ENCODE results near the gene CACNB2. TPM values are rescaled to one million over a fixed set of nuclear protein-coding genes. Genes with fewer than 3 reads are reported as not detected.

Gene CACNB2
- total RNA-seq, 1 donor from 2014 or later: 16.1 TPM

GRCh38 chr10:18334116-18334867 is 194.1 kb downstream of the CACNB2 start:
- DNase-seq (ENCODE audit: low spot score): peak; percentile 6

GRCh38 chr10:18340496-18341051 is 200.3 kb downstream of the CACNB2 start:
- DNase-seq (ENCODE audit: low spot score): peak; percentile 70

GRCh38 chr10:18341055-18341454 is 200.8 kb downstream of the CACNB2 start:
- no peak for DNase-seq (ENCODE audit: low spot score)

DNA sequence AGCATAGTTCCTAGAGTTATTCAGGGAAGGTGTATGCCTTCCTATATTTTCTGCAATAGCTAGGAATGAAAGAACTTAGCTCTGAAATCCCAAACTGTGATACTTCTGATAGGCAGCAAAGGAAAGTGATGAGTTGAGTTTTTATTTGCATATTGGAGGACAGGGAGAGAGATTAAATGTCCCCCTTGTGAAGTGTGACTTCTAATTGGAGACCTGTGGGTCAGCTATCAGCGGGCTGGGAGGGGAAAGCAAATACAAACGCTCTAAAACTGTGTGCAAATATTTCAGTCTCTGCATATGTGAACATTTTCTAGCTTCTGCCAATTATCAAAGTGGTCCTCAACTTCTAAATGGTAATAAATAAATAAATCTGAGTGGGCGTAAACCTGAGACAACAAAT is 203.3 kb downstream of the CACNB2 start:
- no peak for DNase-seq (ENCODE audit: low spot score)

DNA sequence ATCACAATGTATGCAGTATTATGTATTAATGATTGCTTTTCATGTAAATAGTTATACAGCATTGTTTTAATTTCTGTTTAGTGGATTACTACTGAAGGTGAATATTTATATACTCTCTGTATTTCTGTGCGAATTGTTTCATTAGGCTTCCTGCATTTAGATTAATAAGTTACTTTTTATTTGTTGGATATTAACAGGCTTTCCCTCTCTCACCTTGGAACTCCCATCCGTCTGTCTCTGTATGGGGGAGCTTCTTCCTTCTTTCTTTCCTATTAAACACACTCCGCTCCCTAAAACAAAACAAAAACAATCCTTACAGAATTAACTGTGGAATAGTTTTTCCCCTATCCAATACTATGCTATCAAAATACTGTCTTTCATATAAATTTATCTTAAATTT is 205.1 kb downstream of the CACNB2 start:
- DNase-seq (ENCODE audit: low spot score): no peak

GRCh38 chr10:18350340-18350739 is 210.1 kb downstream of the CACNB2 start:
- no peak for DNase-seq (ENCODE audit: low spot score)

- no peak for DNase-seq (ENCODE audit: low spot score)
These were observed 211.2 kb downstream of the CACNB2 start for GRCh38 chr10:18351421-18351820.

- DNase-seq (ENCODE audit: low spot score): no peak
These were observed 212.0 kb downstream of the CACNB2 start for GRCh38 chr10:18352175-18352574.

DNA sequence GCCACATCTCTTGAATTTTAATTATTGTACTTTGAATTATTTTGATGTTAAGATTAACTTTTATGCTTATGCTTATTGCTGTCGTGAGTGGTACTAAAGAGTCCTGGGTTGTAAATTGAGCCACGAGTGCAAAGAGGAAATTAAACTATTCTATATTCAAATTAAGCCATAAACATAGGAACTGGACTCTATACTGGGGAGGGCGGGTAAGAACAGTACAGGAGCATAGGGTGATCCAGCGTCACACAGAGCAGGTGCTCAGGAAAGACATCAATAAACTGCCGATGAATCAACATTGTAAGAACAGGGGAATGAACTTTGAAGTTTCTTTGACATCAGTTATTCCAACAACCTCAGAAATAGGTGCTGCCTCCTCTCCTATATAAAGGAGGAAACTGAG is 219.6 kb downstream of the CACNB2 start:
- DNase-seq (ENCODE audit: low spot score): no peak

GRCh38 chr10:18362892-18363291 is 222.7 kb downstream of the CACNB2 start:
- DNase-seq (ENCODE audit: low spot score): no peak

DNA sequence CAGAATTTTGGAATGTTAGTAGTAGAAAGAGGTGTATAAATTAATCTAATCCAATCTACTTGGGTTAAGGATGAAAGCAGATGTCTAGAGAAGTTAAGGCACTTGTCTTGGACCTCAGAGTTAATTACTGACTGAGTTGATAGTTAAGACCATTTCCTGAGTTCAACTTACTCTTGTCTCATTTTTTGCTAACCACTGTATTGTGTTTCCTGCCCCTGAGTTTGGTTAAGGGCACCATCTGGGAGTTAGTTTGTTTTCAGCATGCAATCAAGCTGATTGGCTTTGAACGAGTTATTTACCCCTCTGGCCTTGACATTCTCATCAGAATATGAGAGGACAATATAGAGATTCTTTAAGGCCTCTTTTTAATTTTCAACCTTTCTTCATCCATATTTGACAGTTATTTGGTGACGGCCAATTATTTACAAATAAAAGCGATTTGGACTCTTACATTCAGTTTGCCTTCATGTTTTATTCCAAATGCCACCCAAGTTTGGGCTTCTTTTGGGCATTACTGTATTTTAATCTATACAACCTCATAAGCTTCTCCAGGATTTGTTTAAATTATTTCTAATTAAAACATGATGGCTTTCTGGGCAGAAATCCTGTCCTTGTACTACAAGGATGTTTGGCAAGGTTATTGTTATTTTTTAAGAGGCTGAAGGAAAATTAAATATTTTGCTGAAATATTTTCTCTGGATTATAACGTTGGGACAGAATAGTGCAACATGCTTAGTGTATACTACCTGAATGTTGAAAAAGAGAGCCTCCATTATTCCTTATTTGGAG is 225.0 kb downstream of the CACNB2 start:
- DNase-seq (ENCODE audit: low spot score): no peak

DNA sequence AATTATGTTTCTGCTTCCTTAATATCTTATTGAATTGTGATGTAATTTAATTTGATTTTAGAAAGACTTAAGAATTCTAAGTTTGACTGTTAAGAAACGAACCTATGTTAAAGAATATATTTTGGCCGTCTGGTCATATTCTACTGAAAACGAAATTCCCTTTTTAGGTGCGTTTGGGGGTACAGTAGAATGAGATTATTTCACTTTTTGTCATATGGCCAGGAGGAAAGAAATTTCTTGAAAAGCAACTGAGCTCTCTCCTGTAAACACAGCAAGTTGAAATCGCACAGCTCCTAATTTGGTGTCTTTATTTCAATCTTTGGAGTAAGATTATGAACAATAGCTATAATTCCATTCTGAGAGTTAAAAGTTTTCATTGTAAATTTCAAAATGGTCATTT is 227.6 kb downstream of the CACNB2 start:
- DNase-seq (ENCODE audit: low spot score): no peak

DNA sequence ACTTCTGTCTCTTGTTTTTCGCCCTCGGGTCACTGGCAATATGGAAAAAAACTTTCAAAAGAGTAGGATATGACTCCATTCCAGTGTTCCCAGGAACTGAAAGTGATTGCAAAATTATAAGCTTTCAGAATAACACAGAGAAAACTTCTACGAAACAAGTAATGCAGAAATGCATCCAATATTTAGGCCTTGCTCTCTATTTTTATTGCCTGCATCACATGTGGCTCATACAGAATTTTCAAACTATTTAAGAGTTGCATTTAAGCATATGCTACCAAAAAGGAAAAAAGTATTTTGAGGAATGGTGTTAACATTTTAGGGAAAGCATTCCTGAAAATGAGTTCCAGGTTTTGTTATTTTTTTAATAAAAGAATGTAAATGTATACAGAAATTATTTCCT is 228.0 kb downstream of the CACNB2 start:
- DNase-seq (ENCODE audit: low spot score): peak; percentile 32

DNA sequence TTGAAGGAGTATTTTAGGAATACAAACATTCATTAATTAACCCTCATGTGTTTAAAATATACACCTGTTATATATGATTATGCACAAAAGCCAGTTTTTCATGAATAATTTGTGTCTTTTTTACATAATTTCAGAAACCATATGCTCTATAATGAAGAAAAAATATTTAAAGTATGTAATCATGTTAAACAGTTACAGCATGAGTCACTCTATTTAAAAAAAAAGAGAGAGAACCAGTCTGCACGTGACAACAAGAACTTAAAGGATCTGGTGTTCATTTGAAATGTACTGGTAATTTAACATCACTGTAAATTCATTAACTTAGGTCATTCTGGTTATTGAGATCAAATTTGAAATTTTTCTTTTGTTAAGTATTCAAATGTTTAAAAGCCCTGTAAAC is 228.5 kb downstream of the CACNB2 start:
- peak; percentile 51 for DNase-seq (ENCODE audit: low spot score)

GRCh38 chr10:18369859-18370473 is 229.7 kb downstream of the CACNB2 start:
- no peak for DNase-seq (ENCODE audit: low spot score)

DNA sequence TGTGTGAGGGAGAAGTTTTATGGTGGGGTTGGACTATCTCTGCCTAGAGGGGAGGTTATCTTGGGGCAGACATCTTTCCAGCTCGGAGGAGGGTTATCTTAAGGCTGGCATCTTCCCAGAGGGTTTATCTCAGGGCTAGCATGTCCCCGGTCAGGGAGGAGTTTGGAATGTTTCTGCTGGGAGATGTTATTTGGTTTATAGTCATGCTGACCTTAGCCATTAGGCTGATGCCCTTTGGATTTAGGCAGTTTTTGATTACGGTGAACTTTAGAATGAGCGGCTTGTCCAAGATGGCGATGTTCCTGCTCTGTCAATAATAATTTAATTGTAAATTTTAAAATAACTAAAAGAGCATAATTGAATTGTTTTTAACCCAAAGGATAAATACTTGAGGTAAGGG is 236.4 kb downstream of the CACNB2 start:
- DNase-seq (ENCODE audit: low spot score): no peak

DNA sequence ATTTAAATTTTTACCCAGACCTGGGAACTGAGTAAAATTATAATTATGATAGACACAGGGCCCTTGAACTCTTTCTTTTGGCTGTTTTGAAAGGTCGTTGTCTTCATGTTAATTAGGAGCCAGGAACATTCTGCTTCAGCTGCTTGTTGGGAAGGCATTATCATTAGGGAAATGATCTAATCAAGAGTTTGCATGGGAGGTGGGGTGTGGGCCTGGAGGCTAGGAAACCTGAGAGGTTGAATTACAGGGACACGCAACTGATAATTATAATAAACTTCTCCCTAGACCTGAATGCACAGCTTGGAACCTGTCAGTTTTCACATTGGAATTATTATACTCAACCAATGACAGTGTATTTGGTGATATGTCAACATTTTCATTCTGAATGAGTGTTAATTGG is 237.7 kb downstream of the CACNB2 start:
- DNase-seq (ENCODE audit: low spot score): no peak

DNA sequence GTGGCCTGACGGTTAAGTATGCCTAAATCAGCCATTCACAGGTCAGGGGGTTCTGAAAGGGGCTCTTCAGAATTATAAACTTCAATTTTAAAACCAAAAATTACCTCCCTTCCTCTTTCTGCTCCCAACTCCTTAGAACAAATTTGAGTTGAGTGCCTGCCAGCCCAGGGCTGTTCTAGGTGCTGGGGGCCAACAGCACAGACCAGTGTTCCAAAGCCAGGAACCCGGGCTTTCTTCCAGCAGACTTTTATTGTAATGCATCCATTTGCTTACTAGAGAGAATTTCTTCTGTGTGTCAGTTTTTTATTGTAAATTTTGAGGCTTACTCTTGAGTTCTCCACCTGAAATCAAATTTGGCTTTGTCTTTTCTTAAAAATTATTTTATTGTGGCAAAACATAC is 238.5 kb downstream of the CACNB2 start:
- DNase-seq (ENCODE audit: low spot score): no peak

DNA sequence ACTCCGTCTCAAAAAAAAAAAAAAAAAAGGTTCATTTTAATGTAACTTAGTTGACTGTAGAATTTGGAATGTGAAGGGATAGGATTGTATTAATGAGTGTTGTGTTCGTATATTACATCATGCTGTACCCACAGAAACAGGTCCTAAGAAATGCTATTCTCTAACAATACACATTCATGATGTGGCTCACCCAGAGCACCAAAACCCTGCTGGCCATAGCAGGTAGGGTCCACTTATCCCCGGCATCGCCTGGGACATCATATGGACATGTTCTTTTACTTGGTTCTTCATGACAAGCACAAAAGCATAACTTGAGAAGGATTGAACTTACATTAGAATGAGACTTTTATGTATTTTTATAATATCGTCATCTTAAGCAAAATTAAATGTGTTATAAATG is 241.5 kb downstream of the CACNB2 start:
- no peak for DNase-seq (ENCODE audit: low spot score)

- no peak for DNase-seq (ENCODE audit: low spot score)
These were observed 257.7 kb downstream of the CACNB2 start for GRCh38 chr10:18397906-18398305.

DNA sequence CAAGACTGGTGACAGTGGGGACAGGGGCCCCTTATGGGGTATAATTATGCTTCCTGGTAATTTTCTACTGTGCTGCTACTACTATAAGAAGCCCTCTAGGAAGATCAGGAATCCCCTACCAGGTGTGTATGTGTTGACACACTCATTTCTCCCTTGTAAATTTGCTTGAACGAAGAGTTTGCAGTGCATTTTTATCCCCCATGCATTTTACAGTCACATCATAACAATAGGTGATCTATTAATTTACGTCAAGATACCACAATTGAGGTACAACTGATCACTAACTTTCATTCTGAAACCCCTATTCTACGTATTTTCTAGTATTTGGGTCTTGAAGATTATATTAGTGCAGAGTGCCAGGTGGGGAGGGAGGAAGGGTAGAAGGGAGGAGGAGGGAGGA is 258.9 kb downstream of the CACNB2 start:
- DNase-seq (ENCODE audit: low spot score): no peak

DNA sequence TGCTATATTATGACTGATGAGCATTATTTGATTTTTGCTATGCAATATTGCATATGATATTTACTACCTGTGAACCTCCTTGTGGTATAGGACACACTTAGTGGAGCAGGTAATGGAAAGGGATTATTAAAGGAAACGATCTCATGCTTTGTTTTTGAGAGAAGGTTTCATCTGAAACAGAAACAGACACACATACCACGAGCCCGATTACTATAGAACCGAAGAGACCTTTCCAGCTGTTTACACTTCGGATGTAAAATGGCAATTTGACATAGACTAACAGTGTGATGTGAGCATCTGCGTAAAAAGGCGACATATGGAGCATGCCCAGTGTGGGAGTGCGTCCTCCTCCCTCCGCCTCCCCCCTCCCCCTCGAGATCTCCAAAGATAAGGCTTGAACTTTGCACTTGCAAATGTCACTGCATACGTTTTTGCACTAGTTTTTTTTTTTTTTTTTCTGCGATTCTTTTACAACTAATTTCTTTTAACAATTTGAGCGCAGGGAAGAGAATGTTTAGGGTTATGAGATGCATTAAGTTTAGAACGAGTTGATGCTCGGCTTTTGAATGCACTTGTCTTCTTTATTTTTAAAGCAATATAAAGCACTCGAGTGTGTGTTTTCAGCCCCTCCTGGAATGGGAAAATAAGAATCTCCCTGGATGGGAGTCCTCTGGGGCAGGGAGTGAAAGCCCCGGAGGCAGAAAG is 260.1 kb downstream of the CACNB2 start:
- DNase-seq (ENCODE audit: low spot score): peak; percentile 21
